HG02642 (cell line): ENCODE data around the gene PAQR7.

Experiments used
- ATAC-seq: cut with Tn5 transposase; IDR thresholded peaks from one replicate; pipeline ENCODE4 v1.9.1; 2021; ENCODE audit warnings: mild to moderate bottlenecking; ENCODE audit not compliant: unreplicated experiment, poor library complexity

Gene PAQR7

DNA sequence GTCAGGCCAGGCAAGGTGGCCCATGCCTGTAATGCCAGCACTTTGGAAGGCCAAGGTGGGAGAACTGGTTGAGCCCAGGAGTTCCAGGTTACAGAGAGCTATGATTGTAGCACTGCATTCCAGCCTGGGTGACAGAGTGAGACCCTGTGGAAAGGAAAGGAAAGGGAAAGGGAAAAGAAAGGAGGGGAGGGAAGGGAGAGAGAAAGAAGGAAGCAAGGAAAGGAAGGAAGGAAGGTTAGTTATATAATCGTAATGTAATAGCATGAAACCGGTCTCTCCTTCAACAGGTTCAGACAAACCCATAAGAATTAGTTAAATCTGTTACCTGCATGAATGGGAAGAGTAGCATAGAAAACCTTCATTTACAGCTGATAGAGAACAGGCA is 1.2 kb upstream of the PAQR7 start:
- no peak for ATAC-seq

DNA sequence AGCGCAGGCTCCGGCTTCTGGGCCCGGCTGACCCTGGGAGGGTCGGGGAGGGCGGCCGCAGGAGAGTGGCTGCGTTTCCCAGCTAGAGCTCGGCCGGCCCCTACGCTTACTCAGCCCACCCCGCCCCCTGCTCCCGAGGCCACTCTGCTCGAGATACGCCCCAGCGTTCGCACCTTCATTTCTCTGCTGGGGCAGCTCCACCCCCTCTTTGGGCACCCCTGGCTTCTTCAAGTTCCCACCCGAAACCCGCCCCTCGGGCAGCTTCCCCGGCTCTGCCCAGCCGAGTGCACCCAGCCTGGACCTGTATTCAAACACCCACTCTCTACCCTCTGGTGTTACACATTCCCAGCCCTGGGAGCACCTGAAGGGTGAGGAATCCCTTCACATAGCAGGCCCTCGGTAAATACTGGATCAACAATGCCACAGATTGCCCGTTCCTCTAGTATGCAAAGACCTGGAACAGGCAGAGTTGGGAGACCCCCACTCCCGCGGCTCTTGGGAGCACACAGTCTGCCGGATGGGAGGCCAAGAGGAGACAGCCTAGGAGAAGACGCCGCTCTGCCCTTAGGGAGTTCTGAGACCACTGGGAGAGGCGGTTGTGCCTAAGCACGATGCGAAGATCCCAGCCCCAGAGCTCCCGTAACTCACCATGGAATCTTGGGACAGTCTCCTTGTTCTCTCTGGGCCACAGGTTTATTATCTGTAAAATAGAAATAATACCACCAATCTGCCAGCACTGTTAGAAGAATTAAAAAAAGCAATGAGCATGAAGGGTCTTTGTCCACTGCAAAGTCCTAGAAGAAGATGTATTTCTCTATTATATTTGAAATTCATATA is 566 bp upstream of the PAQR7 start:
- peak; percentile 7 for ATAC-seq

DNA sequence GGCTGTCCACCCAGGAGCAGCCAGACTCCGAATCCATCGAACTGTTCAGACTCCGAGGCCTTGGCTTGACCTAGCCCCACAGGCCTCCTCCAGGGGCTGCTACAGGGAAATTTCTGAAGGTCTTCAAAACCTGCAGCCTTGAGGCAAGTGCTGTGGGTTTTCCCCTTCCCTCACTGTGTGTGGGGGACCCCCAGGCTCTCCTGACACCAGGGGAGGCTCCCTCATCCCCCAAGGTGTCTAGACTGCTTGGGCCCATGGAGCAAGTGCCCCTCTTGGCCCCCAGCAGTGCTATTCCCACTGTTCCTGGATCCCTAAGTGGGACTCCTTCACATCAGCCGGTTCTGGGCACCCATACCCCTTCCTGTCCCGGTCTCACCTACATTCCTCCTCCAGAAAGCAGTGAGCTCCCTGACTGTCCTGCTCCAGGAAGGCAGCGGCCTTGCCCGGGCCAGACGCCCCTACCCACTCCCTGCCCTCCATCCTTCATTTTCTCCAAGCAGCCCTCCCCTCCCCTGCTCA is 814 bp downstream of the PAQR7 start:
- no peak for ATAC-seq

DNA sequence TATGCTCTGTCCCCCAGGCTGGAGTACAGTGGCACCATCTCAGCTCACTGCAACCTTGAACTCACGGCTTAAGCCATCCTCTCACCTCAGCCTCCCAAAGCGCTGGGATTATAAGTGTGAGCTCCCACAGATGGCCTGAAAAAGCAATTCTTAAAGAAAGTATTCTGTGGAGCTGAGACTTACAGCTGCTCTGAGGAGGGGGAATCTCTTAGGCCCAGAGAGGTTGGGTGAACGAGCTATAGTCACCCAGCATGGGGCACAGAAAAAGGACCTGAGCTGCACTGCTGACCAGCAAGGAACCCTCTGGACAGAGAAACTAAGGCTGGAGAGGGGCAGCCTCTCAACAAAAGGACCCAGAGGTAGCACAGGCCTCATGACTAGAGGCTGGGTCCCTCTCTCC is 1.3 kb downstream of the PAQR7 start:
- ATAC-seq, result no peak

DNA sequence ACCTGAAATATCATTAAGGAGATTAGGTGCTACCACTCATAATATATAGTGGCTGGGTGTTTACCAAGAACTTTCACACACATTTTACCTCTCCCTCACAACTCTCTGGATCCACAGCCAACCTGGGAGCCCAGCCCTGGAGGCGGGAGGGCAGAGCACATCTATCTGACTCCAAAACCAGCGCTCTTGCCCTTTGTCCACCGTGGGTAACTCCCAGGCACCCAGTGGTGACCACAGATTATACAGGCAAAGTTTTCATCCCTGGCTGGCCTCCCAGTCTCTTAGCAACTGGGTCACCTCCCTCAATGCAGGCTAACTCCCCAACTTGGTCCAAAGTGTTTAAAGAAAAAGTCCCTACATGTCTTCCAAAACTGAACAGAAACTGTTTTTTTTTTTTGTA is 2.4 kb downstream of the PAQR7 start:
- ATAC-seq, result no peak

DNA sequence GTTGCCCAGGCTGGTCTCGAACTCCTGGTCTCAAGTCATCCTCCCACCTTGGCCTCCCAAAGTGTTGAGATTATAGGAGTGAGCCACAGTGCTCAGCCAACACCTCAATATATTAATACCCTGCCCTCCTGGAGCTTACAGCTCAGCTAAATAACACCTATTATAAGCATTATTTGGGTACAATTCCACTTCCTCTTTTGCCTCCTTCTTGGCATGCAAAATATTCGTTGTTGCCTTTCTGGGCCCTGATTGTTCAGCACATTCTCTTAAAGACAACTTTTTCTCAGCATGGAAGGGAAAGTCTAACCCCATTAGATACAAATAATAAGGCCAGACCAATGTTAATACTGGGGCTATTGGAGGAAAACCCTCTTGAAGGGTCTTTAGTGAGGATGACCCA is 2.8 kb downstream of the PAQR7 start:
- ATAC-seq, result no peak

DNA sequence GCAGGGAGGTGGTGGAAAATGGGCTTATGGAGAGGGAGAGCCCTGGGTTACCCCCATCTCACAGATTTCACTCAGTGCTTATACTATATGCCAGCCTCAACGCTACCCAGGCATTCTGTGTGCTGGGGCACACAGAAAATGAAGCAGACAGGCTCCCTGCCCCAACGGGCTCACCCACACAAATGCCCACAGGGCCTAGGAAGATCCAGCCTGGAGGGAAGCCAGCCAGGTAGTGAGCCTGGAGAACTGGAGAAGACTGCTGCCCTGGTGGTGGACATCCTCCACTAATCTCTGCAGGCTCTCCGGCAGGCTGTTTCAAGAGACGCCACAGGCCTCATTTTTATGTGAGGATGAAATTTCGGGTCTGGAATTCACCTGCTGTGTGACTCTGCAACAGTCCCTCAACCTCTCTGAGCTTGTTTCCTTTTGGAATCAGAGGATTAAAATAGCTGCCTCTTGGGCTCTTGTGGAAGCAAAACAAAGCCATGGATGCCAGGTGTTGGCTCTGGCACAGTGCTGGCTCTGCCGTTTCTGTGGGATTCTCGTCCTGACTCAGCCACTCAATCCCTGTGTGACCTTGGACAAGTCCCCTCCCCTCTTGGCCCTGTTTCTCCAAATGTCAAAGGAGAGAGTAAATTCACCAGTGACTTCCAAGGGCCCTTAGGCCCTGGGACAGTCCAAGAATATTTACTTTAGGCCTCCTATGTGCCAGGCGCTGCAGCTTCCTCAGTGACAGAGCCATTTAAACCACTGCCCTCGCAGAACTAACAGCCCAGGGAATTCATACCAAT is 3.6 kb downstream of the PAQR7 start:
- no peak for ATAC-seq

DNA sequence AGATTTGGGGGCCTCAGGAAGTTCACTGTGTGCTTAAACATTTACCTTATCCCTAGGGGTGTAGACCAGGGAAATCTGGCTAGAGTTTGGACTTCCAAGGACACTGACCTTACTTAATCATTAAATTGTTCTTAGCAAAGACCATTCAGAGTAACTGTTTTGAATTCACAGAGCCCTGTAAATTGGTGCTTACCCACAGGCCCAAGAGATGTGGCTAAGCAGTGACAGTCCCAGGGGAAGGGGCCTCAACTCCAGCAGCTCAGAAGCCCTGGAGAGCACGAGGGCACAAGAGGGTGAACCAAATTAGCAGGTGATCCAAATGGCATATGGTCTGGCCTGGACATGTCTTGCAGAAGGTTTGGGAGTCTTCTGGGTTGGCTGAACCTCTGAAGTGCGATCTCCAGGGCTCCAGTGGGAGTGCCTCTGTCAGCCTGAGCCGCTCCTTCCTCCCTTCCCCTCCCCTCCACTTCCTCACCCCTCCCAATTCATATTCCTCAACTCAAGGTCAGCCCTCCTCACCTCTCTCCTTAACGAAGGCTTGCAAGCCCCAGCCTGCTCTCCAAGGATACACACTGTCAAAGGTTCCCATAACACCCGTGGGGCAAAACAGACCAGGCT is 4.3 kb downstream of the PAQR7 start:
- ATAC-seq, result no peak

DNA sequence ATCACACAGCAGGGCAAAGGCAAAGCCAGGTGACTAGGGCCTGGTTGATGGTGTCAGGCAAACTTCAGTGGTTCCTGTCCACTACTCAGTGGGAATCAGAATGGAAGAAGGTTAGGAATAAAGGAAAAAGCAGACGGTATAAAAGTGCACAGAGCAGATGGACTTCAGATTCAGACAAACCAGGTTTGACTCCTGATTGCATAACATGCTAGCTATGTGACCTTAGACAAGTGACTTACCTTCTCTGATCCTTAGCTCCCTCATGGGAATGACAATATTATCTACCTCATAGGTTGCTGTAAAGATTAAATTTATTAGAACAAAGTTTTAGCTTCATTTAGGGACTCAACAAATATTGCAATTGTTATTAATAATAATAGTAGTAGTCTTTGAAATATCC is 4.9 kb downstream of the PAQR7 start:
- no peak for ATAC-seq

DNA sequence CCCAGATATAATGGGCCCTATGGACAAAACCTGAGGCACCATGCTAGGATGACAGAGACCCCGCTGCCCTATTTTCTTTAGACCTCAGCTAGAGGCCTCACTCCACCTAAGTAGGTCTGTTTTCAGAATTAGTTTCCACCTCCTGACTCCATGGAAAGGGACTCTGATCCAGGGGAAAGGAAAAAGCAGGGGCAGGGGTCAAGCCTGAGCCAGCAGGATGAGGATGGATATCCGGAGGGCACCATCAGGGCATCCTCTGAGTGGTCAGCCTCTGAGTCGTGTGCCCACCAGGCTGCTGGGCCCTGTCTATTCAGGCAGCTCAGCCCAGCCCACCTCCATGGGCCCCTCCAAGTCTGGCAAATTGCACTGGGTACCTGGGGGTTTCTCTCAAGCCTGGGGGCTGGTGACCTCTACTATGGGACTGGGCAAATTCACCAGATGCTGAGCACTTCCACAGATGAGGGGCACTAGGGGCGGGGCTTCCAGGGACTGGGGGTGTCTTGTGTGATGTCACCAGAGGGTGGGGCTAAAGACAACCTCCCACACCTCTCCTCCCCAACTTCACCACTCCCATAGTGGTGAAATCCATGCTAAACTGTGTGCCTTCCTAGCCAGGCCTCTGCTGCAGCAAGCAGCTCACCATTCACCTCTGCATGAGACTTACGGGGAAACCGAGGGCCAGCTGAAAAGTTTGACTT is 5.5 kb downstream of the PAQR7 start:
- ATAC-seq, result no peak

DNA sequence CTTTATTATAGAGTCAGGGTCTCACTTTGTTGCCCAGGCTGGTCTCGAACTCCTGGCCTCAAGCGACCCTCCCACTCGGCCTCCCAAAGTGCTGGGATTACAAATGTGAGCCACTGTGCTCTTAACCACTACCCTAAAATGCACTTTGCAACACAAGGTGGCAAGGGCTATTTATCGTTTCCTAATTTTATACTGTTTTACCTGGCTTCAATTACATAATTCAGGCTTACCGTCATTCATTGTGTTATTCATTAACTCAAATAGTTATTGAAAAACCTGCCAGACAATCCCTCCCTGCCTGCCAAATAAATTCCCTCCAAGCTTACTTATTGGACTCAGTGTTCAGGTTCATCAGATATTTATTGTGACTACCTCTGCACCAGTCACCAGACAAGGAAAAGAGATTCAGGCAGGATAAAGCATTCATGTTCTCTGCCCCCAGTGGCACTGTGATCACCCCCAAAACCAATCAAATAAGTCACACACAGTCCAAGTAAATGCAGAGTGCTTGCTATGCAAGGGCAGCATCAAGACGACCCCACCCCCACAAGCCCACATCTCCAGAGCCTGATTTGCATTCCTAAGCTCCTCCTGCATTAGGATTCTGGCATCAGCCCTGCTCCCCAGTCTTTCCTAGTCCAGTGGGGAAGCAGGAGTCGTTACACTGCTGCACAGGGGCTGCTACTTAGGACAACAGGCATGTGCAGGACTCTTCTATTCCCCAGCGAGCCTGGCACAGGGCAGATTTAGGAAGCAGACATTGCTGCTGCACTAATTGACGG is 8.1 kb downstream of the PAQR7 start:
- no peak for ATAC-seq

DNA sequence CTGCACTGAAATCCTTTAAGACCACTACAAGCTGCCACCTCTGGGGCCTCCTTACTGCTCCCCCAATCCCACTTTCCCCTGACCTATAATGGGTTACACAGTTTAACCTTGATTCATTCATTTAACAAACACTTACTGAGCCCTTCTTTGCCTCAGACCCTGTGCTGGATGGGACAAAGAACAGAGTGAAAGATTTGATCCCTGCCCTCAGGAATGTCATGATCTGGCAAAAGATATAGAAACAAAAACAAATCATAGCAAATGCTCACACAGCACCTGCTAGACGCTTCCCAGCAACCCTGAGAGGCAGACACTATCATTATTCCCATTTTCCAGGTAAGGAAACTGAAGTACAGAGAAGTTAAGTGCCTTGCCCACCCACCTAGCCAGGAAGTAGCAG is 9.2 kb downstream of the PAQR7 start:
- ATAC-seq, result no peak

DNA sequence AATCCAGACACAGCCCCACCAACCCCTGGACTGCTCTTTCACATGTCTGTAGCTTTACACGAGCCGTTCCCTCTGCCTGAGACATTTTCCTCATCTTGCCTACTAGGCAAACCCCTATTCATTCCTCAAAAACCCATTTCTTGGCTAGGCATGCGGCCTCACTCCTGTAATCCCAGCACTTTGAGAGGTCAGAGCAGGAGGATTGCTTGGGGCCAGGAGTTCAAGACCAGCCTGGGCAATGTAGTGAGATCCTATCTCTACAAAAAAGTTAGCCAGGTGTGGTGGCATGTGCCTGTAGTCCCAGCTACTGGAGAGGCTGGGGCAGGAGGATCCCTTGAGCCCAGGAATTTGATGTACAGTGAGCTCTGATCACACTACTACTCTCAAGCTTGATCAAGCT is 11.1 kb downstream of the PAQR7 start:
- ATAC-seq, result no peak

DNA sequence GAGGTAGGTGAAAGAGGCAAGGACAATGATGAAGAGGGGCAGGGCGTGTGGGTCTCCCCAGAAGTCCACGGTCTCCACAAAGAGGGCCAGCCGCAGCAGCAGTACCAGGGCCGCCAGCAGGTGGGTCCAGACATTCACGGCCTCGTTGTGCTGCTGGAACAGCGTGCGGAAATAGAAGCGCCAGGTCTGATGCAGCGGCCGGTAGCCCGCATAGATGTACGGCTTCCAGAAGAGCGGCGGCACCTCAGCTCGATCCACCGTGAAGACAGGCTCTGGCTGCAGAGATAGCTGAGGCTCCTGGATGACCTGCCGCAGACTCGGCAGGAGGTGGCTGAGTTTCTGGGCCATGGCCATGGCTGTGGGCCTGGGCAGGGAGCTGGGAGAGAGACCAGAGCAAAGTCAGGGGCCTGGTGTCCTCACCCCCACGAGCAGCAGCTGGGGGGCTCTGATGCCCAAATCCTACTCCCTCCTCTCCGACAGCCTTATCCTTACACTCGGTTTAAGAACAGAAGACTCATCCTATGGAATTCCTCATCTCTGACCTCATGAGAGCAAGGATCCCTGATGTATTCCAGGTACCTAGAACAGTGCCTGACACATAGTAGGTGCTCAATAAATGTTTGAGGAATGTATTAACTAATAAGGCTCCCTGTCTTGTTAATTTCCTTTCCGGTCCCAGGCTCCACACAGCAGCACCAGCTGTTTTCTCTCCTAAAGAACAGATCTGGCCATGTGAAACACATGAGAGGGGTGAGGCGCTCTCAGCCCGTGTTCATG is 11.8 kb downstream of the PAQR7 start:
- ATAC-seq, result no peak

DNA sequence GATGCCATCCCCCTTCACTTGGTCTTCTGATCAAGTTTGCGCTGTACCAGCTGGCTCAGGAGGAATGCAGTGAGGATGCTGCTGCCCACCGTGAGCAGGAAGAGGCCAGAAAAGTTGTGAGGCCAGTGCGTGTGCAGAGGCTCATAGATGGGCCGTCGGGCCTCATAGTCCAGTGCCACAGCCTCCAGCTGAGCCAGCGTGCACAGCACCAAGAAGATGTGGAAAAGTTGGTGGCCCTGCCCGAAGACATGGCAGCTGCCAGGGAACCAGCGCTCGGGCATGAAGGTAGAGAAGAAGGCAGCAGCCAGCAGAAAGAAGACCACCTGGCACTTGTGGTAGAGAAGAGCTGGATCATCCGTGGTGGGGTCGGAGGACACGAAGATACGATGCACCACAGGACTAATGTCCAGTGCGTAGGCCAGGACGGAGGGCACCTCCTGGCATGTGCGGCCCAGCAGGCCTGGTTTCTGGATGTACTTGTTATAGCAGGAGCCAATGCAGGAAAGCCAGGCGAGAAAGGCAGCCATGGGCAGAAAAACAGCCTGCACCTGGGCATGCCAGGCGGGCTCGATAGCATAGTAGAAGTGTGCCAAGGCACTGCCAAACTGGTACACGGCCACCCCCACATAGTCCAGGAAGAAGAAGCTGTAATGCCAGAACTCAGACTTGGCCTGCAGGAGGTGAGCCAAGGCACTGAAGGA is 12.6 kb downstream of the PAQR7 start:
- no peak for ATAC-seq

DNA sequence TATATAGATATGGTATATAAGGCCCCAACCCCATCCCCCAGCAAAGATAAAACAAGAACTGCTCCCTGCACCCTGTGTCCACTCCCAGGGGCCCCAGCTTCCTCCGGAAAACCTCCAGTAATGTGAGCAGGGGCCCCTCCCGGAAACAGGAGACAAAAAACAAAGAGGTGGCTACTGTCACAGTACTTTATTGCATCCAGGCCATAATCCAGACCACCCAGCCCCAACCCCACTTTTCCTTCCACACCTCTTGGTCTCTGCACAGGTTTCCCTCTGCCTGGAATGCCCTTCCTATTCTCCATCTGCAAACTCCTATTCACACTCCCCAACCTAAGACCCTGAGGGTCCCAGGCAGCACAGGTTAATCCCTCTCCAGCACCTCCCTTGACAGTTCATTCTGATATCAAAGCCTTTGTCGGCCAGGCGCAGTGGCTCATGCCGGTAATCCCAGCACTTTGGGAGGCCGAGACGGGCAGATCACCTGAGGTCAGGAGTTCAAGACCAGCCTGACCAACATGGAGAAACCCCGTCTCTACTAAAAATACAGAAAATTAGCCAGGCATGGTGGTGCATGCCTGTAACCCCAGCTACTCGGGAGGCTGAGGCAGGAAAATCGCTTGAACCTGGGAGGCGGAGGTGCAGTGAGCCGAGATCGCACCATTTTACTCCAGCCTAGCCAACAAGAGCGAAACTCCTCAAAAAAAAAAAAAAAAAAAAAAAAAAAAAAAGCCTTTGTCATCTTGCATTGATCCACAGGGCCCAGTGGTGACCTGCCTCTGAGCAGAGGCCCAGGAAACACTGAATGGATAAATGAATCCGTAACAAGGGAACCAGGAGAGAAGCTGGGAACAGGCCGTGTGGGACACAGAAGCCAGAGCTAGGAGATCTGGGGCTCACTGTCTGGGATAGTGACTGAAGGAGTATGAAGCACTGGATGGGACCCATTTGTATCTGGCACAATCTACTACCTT is 13.9 kb downstream of the PAQR7 start:
- ATAC-seq, result no peak
